Upper lobe of left lung (tissue), 6 donors: Measurements from ENCODE around the gene ADAMTS12. TPM values are rescaled to one million over a fixed set of nuclear protein-coding genes. Genes with fewer than 3 reads are reported as not detected.

Experiments
- ATAC-seq, 2 donors: fragments of 200-7000 bp; cut with Tn5 transposase; one replicate each; pipeline ENCODE4 v1.9.1; 2022; ENCODE audit warnings: mild to moderate bottlenecking in 2 of 2, moderate library complexity in 2 of 2; ENCODE audit not compliant: low FRiP score in 2 of 2
- DNase-seq, 2 donors: peaks; one replicate each; pipeline ENCODE4 v3.0.0-alpha.2; 2019 to 2020
- H3K27ac ChIP-seq, 4 donors: fragments of 200-600 bp; sonication (generic); one replicate each; pipeline ENCODE4 v1.5.1; 2016 to 2019
- H3K27me3 ChIP-seq, 4 donors: fragments of 200-600 bp; sonication (generic); one replicate each; pipeline ENCODE4 v1.5.1; 2017 to 2019
- H3K36me3 ChIP-seq, 4 donors: fragments of 200-600 bp; sonication (generic); one replicate each; pipeline ENCODE4 v1.5.1; 2016 to 2019
- H3K4me1 ChIP-seq, 4 donors: fragments of 200-600 bp; sonication (generic); one replicate each; pipeline ENCODE4 v1.5.1; 2018 to 2019
- H3K4me3 ChIP-seq, 4 donors: fragments of 200-600 bp; sonication (generic); one replicate each; pipeline ENCODE4 v1.5.1; 2017 to 2019; ENCODE audit warnings: mild to moderate bottlenecking in 2 of 4, moderate library complexity in 1 of 4
- H3K9me3 ChIP-seq, 4 donors: fragments of 200-600 bp; sonication (generic); one replicate each; pipeline ENCODE4 v1.5.1; 2018 to 2019
- CTCF ChIP-seq, 6 experiments: fragments of 450-650 bp in 4 of 6; fragments of 200-600 bp in 2 of 6; sonication (generic) in 2 of 6; IDR thresholded peaks; one replicate each; pipeline ENCODE4 v1.5.1; 2016 to 2019; ENCODE audit warnings: antibody characterized with exemption in 6 of 6
- EP300 ChIP-seq, 4 donors: sonication (generic); formaldehyde crosslinking; IDR thresholded peaks; one replicate each; pipeline ENCODE4 v1.5.1; 2017; ENCODE audit warnings: antibody characterized with exemption in 4 of 4, control low read depth in 2 of 4
- POLR2A ChIP-seq, 4 donors: fragments of 450-650 bp; IDR thresholded peaks; one replicate each; pipeline ENCODE4 v1.5.1; 2016 to 2017; ENCODE audit warnings: antibody characterized with exemption in 4 of 4, mild to moderate bottlenecking in 2 of 4
- POLR2AphosphoS5 ChIP-seq, 2 donors: sonication (generic); formaldehyde crosslinking; IDR thresholded peaks; one replicate each; pipeline ENCODE4 v1.5.1; 2017; ENCODE audit warnings: antibody characterized with exemption in 2 of 2
- WGBS, 2 donors: methylation state at CpG; one replicate each; pipeline ENCODE4 v1.1.5; 2017 to 2018; 5-methylcytosine and 5-hydroxymethylcytosine counted together
- total RNA-seq, 6 donors: library from RNA; depleted of rRNA in 4 of 6; stranded (reverse); fragments of >200 nt in 4 of 6; gene quantifications; one replicate each; pipeline versions ENCODE4 v1.1.0 to v1.2.1, GENCODE V29; 2016 to 2021
- donor health status: DM: no; HTN: no; CAD: no; lungs with moderate emphysema.
- donor health status: DM: no; HTN: yes; CAD: no; lungs with severe emphysema.

The ADAMTS12 gene
- total RNA-seq, 6 donors from 2014 or later: 2.3 to 16.8 (median 7.4) TPM

- Histone ChIP-seq H3K27ac (no peak overlapping the region), H3K27me3 (no peaks in the 10 kb centered on the region), H3K36me3 (no peaks in the 10 kb centered on the region), H3K9me3 (no peaks in the 10 kb centered on the region), H3K4me1 (no peaks in the 10 kb centered on the region), H3K4me3 (no peak overlapping the region)
- 70 to 77% methylated on average over 7 of the region's 7 CpGs for WGBS, 2 donors
- TF ChIP-seq POLR2A (IDR thresholded peaks at IDR 0.05) (no peak), POLR2AphosphoS5 (IDR thresholded peaks at IDR 0.05) (no peak), CTCF (IDR thresholded peaks at IDR 0.05) (no peak), EP300 (IDR thresholded peaks at IDR 0.05) (no peak)
- DNase-seq: no peak
- ATAC-seq: no peak
Measured at GRCh38 chr5:33795496-33795895, 96.3 kb downstream of the ADAMTS12 start.

GRCh38 chr5:33794550-33795181, 97.1 kb downstream of the ADAMTS12 start:
- no peak for ATAC-seq
- Histone ChIP-seq H3K27me3 (no peaks in the 10 kb centered on the region), H3K27ac (no peak overlapping the region), H3K36me3 (no peaks in the 10 kb centered on the region), H3K4me3 (no peak overlapping the region), H3K4me1 (no peaks in the 10 kb centered on the region), H3K9me3 (no peaks in the 10 kb centered on the region)
- DNase-seq: no peak
- 83% methylated on average over 8 of the region's 8 CpGs for WGBS, 2 donors
- no peak for TF ChIP-seq EP300 (IDR thresholded peaks at IDR 0.05)
- no peak for TF ChIP-seq POLR2AphosphoS5 (IDR thresholded peaks at IDR 0.05)
- no peak for TF ChIP-seq POLR2A (IDR thresholded peaks at IDR 0.05)
- TF ChIP-seq CTCF (IDR thresholded peaks at IDR 0.05): no peak

DNA sequence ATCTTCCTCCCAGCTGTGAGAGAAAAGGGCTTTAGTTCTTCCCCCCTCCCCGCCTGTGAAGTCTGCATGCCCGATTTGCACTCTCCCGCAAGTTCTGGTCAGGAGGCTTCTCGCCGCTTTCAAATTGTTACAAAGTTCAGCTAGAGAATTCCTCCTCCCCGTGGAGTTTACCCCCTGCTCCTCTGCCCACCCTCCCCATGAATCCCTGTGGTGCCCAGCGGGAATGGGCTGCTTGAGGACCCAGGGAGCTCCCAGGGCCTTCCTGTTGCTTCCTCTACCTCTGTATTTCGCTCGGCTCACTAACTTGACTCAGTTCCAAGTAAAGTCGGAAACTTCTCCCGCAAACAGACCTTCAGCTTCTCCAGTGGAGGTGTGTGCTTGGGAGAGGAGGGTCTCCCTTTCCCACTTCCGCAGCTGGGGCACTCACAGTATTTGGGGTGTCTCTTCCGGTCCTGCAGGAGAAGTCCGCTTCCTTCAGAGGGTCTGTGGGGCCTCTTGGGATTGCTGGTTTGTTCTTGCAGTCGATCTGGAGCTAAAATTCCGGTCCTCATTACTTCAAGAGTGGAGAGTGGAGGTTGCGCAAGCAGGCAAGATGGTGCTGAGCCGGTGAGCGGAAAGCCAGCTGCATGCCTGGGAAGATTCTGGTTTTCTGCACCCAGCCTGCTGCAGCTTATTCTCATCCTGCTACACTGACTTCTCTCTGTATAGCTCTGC, 97.8 kb downstream of the ADAMTS12 start:
- Histone ChIP-seq H3K27me3 (no peaks in the 10 kb centered on the region), H3K27ac (no peak overlapping the region), H3K36me3 (no peaks in the 10 kb centered on the region), H3K4me1 (no peaks in the 10 kb centered on the region), H3K9me3 (no peaks in the 10 kb centered on the region), H3K4me3 (no peak overlapping the region)
- DNase-seq (no peak), ATAC-seq (no peak)
- WGBS, 2 donors: 80 to 88% methylated on average over 19 of the region's 19 CpGs
- TF ChIP-seq EP300 (IDR thresholded peaks at IDR 0.05): no peak
- TF ChIP-seq POLR2A (IDR thresholded peaks at IDR 0.05): no peak
- no peak for TF ChIP-seq POLR2AphosphoS5 (IDR thresholded peaks at IDR 0.05)
- TF ChIP-seq CTCF (IDR thresholded peaks at IDR 0.05): no peak

GRCh38 chr5:33793276-33793675, 98.5 kb downstream of the ADAMTS12 start:
- no peaks in the 10 kb centered on the region for H3K4me1 ChIP-seq
- TF ChIP-seq POLR2AphosphoS5 (IDR thresholded peaks at IDR 0.05): no peak
- TF ChIP-seq EP300 (IDR thresholded peaks at IDR 0.05): no peak
- TF ChIP-seq CTCF (IDR thresholded peaks at IDR 0.05): no peak
- ATAC-seq: no peak
- H3K4me3 ChIP-seq: no peak overlapping the region
- H3K27me3 ChIP-seq: no peaks in the 10 kb centered on the region
- DNase-seq: no peak
- no peaks in the 10 kb centered on the region for H3K9me3 ChIP-seq
- 79 to 82% methylated on average over 1 of the region's 1 CpG for WGBS, 2 donors
- no peaks in the 10 kb centered on the region for H3K36me3 ChIP-seq
- no peak overlapping the region for H3K27ac ChIP-seq

DNA sequence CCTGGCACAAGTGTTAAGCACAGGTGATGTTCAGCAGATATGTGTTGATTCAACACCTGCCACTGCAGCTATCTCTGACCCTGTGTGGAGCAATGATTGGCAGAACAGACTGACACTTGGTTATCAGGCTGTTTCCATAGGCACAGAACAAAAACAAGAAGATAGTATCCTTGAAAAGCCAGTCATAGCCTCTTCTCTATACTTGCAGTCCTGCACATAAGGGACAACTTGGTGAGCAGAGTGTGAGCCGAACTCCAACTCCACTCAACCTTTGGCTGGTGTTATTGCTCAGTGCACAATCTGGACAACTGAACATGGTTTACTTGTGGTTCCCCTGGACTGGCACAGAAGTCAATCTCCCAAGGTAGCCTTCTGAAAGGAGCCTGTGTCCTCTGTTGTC, 99.2 kb downstream of the ADAMTS12 start:
- Histone ChIP-seq H3K36me3 (no peaks in the 10 kb centered on the region), H3K4me3 (no peak overlapping the region), H3K4me1 (no peaks in the 10 kb centered on the region), H3K9me3 (no peaks in the 10 kb centered on the region), H3K27ac (no peak overlapping the region), H3K27me3 (no peaks in the 10 kb centered on the region)
- DNase-seq (no peak), ATAC-seq (no peak)
- 94 to 100% methylated on average over 1 of the region's 1 CpG for WGBS, 2 donors
- TF ChIP-seq CTCF (IDR thresholded peaks at IDR 0.05): no peak
- TF ChIP-seq POLR2A (IDR thresholded peaks at IDR 0.05): no peak
- no peak for TF ChIP-seq EP300 (IDR thresholded peaks at IDR 0.05)
- TF ChIP-seq POLR2AphosphoS5 (IDR thresholded peaks at IDR 0.05): no peak
